NCI-H2227 (cell line): ENCODE data around the gene BRMS1L.
A peak's percentile ranks its signal among the peaks of the same experiment; 100 is the strongest.

Experiments
- DNase-seq: peaks from one replicate; lab custom pipeline; 2025; ENCODE audit not compliant: unreplicated experiment; lab: John Stamatoyannopoulos, UW

Gene BRMS1L

GRCh38 chr14:35865611-35866324 is 39.6 kb downstream of the BRMS1L start:
- no peak for DNase-seq

DNA sequence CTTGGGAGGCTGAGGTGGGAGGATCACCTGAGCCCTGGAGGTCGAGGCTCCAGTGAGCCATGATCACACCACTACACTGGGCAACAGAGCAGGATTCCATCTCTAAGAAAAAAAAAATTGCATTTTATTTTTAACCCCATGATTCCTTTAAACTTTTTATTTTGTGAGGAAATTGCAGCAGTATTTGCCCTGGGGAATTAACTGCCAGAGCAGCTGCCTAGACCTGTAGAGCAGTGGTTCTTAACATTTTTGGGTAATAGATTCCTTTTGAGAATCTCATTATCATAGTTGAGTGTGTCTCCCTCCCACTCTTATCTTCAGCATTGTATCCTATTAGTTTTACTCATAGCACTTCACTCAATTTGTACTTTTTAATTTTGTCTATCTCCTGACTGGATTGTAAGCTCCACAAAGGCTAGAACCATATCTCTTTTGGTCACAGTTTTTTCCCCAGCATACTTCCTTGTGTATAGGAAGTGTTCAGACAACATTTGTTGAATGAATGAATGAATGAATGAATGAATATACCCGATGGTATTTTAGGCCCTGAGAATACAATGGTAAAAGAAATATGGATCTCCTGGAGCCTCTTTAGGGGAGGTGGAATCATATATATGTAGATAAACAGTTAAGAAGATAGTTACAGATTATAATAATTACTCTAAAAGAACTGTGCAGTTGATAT is 40.6 kb downstream of the BRMS1L start:
- no peak for DNase-seq

DNA sequence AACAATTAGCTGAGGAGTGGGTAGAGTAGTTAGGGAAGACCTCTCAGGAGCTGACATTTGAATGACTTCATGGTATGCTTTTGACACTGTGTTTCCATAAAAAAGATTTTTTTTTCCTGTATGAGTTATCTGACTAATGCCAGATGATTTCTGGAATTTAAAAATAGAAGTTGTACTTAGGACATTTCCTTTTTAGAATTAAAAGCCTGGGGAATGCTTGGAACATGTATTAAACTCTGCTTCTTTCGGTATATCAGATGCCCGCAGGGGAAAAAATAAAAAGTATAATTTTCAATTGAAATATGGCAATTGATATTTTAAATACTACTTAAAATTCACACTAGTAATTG is 41.1 kb downstream of the BRMS1L start:
- no peak for DNase-seq

- peak; percentile 16 for DNase-seq
These were observed 49.2 kb downstream of the BRMS1L start for GRCh38 chr14:35875296-35875695.

DNA sequence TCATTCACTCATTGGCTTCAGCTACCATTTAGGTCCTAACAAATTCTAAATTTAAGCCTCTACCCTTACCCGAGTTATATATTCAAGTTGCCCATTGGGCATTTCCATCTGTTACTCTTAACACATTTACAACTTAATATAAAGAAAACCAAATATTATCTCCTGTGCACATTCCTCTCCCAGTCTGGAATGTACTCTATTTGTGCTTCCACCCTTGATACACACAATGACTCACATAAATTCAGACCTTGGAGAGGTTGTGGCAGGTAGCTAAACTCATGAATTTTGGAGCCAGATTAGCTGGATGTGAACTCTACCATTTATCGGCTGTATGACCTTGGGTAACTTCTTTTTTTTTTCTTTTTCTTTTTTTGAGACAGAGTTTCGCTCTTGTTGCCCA is 51.1 kb downstream of the BRMS1L start:
- DNase-seq = no peak

DNA sequence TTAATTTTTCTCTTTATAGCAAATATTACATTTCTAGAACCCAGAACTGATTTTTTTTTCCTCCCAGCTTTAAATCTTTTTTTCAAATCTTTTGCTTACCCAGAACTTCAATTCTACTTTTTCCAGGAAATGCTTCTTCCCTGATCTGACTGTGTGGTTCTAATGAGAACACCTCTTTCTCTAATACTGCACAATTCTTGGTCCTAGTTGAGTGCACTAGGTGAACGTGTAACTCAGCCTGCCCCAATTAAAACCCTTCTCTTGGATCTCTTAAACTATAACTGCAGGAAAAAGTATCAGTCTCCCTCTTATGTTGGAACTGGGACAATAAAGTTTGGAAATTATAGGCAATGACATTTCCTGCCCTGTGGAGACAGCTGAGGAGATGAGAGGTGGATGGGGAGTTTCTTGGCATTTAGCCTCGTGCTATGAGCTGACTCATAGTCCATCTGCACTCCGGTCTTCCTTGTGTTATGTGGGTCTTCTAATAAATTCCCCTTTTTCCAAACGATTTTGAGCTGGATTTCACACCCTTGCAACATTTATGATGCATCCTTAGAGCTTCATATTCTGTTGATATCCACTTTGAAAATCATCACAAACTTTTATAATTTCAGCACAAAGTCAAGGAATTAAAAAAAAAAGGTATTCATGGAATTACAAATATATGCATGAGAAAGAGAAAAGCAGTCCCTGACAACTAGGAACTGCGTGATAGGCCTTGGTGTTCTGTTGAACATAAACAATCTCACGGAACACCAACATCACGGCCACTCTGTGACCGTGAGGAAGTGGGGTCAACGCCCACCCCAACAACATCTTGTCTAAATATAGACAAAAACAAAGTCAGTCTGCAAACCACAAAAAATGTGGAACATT is 52.4 kb downstream of the BRMS1L start:
- peak; percentile 3 for DNase-seq

DNA sequence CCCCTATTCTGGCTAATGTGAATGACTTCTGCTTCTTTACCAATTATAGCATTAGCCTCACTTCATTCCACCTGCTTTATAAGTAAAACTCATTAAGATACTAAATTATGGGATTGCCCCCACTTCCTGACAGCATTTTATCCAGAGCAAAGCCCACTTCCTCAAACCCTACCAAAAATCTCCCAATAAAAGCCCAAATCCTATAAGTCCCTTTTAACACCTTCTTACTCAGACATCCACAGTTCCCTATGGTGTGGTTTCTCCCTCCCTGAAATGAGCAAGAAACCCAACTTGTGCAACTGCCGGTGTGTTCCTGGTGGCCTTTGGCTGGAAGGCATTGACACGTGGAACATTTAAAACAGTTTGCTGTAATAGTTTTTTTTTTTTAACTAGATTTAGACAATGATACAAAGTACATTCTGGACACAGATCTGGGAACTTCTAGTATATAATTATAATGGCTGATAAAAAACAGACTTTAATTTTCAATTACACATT is 53.1 kb downstream of the BRMS1L start:
- no peak for DNase-seq

DNA sequence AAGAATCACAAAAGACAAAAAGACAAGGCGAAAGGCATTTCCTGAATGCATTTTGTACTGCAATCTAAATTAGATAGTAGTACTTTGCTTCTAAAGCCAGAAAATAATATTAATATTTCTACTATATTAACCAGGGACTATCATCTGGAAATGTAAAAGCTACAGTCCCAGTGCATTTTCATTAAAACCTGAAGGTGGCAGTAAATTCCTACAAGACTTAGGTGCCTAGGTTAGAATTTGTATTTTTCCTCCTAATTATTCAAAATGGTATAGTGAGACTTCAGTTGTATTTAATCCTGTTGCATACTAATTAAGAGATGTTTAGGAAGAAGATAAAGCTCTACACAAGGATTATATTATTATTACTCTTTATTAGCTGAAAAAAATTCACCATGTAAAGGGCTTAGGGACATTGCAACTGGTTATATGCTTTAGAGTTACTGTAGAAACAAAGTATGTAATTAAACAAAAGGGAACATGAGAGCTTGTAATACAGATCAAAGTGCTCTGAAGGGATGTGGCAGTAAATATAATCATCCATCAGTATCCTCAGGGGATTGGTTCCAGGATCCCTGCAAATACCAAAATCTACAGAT is 53.6 kb downstream of the BRMS1L start:
- DNase-seq = peak; percentile 20

- no peak for DNase-seq
These were observed 55.1 kb downstream of the BRMS1L start for GRCh38 chr14:35881280-35881679.

GRCh38 chr14:35883677-35884293 is 57.6 kb downstream of the BRMS1L start:
- DNase-seq = peak; percentile 54

- DNase-seq = no peak
These were observed 64.2 kb downstream of the BRMS1L start for GRCh38 chr14:35890308-35890707.

- DNase-seq = no peak
These were observed 69.1 kb downstream of the BRMS1L start for GRCh38 chr14:35895256-35895655.

DNA sequence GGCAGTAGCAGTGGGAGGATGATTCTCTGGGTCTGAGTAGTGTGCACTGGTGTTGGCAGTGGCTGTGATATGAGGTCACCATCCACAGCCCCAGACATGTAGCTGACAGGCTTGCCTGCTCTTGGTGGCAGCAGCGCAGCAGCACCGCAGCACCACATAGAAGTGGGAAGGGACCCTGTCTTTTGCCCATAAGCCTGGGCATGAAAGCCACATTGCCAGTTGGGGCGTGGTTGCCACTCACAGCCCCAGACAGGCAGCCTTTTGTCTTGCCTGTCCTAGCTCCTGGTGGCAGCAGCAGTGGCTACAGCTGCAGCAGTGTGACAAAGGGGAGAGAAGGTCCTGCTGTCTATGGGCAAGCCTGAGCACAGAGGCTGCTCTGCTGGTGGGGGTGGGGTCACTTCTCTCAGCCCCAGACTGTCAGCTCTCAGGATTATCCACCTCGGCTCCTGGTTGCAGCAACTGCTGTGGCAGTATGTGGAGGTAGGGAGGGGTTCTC is 71.5 kb downstream of the BRMS1L start:
- no peak for DNase-seq

DNA sequence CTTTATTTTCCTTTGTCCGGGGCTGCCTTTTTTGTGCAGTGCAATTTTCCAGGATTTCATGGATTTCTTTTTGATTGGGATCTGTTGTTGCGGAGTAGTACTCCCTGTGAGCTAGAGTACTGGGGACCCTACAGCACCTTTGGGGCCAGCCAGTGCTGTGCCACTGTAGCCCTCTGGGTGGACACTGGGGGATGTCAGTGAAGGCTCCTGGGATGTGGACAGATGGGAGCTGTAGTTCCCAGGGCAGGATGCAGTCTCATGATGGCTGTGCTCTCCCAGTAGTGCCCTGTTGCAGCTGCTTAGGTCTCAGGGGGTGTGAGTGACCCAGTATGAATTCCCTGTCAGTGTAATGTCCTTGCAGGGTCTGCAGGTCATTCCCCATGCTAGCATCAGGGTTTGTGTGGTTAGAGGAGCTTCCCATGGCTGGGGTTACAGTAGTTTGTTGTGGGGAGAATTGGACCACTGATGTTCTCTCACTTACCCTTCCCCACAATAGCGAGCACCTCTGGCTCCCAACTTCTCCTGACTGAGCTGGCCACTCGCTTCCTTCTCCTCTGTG is 72.2 kb downstream of the BRMS1L start:
- DNase-seq = no peak

DNA sequence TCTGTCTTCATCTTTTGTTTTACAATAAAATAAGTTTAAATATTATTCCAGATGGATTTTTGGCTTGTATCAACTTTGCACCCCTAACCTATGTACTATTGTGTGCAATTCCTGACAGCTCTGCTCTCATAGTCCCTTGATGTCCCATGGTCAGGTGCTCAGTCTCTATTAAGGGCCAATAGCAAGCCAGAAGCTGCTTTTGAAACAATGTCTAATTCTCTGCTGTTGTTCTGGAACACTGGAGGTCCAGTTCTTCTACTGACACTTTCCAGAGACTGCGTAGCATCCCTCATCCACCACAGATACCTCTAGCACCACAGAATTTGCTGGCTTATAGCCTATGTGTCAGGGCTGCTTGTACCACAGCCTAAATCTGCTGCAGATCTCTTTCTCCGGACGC is 74.6 kb downstream of the BRMS1L start:
- no peak for DNase-seq

DNA sequence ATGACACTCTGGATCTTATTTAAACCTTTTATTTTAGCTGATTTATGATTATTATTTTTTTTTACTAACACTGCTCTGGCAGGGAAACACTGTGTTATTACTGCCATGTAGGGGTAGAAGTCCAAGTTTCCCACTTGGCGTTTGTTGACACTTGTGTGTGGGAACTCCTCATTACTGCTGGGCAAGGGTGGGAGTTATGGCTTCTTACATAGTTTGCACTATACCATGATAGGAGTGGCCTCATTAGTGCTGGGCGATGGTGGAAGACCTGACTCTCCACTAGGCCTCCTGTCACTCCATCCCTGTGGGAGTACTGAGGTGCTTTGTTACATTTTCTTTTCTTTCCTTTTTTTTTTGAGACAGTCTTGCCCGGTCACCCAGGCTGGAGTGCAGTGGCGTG is 83.5 kb downstream of the BRMS1L start:
- no peak for DNase-seq

DNA sequence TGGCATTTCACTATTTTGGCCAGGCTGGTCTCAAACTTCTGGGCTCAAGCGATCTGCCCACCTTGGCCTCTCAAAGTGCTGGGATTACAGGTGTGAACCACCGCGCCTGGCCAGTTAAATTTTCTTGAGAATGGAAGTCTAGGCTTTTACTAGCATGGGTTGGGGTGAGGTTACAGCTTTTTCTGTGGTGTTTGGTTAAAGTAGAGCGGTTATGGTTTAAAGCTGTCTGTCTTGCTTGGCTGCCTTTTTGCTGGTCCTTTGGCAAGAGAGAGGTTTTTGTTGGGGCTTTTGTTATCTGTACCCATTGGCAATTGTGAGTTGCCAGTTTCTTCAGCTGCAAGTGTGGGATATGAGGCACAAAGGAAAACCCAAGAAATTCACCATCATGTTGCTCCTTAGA is 84.1 kb downstream of the BRMS1L start:
- DNase-seq = no peak

- DNase-seq = no peak
These were observed 85.0 kb downstream of the BRMS1L start for GRCh38 chr14:35911097-35911496.

- no peak for DNase-seq
These were observed 89.0 kb downstream of the BRMS1L start for GRCh38 chr14:35915185-35915584.

DNA sequence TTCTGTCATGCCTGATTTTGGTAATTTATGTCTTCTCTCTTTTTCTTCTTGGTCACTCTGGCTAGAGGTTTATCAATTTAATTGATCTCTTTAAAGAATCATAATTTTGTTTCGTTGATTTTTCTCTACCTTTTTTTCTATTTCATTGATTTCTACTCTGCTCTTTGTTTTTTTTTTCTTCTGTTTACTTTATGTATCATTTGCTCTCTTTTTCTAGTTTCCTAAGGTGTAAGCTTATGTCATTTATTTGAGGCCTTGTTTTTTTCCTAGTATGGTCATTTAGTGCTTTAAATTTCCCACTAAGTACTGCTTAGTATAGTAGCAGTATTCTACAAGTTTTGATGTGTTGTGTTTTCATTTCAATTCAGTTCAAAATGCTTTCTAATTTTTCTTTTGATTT is 89.6 kb downstream of the BRMS1L start:
- DNase-seq = no peak
